Stimulated activated CD8-positive, alpha-beta memory T cell treated with anti-CD3 and anti-CD28 coated beads, Interleukin-4, amount 100 ng/mL, for 24 hours (primary cell): ENCODE measurements around the gene BPIFA2.
"Not testable (repeated sequence)": the region's sequence is repeated elsewhere in the genome, so short reads cannot be mapped to it uniquely, and the experiment has no call there.

Experiments used
- DNase-seq: peaks from one replicate; pipeline ENCODE4 v3.0.0-alpha.2; 2020; ENCODE audit warnings: low read depth

Gene BPIFA2, protein sequence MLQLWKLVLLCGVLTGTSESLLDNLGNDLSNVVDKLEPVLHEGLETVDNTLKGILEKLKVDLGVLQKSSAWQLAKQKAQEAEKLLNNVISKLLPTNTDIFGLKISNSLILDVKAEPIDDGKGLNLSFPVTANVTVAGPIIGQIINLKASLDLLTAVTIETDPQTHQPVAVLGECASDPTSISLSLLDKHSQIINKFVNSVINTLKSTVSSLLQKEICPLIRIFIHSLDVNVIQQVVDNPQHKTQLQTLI

DNA sequence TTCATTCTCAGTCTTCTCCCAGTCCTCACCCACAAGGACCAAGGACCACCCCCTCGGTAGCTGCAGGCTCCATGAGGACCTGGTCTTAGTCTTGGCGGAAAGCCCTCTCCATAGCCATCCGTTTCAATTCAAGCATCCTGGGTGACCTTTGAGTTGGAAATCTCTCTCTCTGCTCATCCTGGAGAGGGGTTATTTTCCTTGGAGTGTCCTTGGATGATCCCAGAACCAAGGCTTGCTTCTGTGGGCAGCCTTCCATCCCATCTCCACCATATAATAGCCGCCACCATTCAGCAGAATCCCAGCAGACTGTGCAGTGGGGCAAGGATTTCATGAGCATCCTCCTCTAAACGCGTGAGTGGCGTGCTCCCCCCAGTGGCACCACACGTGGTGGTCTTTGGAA is at the start of gene BPIFA2:
BPIFA2 (plus strand) TSS at position 301 of the 400 bp plus-strand sequence. CDS start 987 bp downstream, outside the sequence.
- DNase-seq = no peak

DNA sequence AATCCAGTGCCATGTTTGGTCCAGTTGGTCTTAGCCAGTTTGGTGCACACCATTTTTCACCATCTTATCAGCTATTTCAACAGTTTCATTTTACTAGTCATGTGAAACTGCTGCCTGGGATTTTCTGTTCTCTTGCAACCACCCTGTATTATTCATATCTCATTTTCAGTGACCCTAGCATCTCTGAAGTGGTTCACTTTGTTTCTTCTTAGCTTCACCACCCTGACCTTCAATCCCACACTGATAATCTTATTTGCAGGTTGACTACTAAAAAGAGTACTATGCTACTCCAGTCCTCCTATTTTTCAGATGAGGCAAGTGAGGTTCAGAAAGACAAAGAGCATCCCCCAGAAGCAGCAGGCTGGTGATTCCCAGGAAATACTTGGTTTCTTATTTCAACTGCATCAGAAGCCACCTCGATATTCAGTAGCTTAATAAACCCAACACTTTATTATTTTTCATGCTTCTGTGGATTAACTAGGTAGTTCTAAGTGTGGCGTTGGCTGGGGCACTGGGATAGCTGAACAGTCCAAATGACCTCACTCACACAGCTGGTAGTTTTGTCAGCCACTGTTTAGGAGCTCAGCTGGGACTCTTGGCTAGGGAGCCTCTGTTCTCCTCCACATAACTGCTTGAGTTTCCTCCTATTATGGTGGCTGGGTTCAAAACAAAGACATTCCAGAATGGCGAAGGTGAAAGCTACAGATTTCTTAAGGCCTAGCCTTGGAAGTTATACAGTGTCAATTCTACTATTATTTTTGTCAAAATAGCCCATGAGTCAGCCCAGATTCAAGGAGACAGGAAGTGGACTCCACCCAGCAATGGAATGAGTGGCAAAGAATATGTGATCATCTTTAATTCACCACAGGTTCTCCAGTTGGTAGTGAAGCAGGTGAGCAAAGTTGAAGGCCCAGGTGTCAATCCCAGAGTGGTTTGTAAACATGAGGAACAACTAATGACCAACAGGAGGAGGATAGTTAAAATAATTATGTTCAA is 47.9 kb upstream of the BPIFA2 start:
- DNase-seq = no peak

DNA sequence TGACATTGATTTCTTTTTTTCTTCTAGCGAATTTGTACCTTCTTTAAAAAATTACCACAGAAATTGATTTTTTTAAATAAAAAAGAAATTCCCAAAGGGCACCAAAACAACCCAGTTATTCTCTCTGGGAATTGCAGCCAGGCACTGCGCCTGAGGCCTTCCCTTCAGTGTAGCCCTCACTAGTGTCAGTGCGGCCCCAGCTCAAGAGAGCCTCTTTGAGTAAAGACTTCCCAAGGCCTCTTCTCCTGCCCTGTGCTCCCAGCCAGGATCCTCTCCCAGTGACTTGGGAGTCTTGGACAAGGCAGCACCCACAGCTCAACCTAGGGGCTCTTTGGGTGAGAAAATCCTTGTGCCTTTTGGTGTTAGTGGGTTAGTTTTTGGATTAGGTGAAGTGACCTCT is 47.0 kb upstream of the BPIFA2 start:
- no peak for DNase-seq

DNA sequence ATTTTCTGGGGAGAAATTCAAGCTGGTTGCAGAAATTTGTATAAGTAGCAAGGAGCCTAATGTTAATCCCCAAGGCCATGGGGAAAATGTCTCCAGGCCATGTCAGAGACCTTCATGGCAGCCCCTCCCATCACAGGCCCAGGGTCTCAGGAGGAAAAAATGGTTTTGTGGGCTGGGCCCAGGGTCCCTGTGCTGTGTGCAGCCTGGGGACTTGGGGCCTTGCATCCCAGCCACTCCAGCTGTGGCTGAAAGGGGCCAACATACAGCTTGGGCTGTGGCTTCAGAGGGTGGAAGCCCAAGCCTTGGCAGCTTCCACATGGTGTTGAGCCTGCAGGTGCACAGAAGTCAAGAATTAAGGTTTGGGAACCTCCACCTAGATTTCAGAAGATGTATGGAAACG is 45.7 kb upstream of the BPIFA2 start:
- not testable (repeated sequence) for DNase-seq

DNA sequence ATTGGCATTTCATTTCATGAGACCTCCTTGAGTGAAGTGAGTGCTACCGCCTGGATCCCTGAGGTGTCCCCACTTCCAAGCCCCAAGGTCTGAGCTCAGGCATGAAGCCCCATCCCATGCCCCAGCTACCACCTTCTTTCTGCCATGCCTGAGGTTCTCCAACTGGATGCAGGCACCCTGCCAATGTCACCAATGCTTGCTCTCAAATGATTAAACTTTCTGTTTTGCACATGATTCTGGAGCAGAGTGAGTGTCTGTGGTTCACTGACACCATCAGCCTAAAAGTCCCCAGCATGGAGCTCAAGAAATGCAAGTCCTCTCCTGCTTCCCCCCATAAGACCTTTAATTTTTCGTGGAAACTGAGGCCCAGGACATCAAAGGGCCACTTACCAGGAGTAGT is 43.7 kb upstream of the BPIFA2 start:
- no peak for DNase-seq

DNA sequence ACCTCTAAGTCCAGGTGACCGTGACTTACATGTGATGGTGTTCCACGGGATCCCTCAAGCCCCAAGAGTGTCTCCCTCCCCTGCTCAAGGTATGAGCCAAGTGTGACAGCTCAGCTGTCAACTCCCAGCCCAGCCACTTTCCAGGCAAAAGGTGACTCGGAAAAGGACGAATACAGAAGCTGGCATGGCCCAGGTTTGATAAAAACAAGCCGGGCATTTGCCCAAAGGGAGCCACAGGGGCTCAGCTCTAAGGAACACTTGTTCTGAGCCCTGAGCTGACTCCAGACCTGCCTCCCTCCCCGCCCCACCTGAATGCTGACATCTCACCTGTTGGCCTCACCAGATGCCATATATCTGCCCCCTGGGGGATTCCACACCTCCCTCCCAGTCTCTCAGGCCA is 43.0 kb upstream of the BPIFA2 start:
- no peak for DNase-seq

DNA sequence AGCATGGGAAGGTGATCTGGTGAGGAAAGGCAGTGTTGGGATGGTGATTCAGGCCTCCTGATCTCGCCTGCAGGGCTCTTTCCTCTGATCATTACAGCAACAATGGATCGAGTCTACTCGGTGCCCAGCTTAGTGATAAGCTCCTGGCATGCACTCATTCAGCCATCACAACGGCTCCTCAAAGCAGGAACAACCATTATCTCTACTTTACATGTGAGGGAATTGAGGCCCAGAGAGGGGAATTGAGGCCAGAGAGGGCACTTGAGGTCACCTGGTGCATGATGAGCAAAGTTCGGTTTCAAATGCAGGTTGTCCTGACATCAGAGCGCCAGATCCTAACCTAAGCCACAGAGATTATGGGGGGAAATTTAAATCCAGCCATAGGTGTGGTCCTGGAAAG is 42.0 kb upstream of the BPIFA2 start:
- DNase-seq = no peak

DNA sequence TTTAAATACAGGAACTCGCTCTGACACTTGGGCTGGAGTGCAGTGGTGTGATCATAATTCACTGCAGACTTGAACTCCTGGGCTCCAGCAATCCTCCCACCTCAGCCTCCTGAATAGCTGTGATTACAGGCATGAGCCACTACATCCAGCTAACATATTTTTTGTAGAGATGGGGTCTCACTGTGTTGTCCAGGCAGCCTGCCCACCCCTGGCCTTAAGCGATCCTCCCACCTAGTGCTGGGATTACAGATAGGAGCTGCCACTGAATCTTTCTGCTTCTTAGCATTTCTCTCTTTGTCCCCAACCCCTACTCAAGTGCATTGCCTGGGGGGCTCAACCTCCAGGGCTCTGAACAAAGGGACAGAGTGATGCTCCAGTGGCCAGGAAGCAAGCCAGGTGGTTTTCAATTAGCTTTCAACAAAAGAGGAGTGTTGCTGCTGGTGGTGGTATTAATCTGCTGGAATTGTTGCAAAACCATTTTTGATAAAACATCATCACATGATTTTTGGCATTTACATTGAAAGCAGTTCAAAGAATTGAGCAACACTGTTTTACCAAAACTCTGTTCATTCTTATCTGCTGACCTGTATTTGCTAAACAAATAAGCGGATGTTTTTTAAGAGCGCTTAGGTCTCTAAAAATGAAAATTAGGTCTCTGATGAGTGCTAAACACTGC is 40.4 kb upstream of the BPIFA2 start:
- DNase-seq = no peak

DNA sequence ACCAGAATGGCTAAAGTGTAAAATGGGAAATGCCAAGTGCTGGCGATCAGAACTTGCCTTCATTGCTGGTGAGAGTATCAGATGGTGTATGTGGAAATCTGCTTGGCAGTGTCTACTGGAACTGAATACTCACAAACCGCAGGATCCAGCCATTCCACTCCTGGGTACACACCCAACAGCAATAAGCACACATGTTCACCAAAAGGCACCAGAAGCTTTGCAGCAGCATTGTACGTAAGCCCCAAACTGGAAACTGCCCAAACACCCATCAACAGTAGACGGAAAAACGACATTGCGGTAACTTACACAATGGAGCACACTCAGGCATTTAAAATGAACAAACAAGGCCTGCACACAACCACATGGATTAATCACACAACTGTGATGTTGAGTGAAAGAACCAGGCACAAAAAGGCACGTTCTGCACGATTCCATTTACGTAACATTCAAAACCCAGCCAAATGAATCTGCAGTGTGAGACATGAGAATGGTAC is 37.3 kb upstream of the BPIFA2 start:
- DNase-seq = no peak

DNA sequence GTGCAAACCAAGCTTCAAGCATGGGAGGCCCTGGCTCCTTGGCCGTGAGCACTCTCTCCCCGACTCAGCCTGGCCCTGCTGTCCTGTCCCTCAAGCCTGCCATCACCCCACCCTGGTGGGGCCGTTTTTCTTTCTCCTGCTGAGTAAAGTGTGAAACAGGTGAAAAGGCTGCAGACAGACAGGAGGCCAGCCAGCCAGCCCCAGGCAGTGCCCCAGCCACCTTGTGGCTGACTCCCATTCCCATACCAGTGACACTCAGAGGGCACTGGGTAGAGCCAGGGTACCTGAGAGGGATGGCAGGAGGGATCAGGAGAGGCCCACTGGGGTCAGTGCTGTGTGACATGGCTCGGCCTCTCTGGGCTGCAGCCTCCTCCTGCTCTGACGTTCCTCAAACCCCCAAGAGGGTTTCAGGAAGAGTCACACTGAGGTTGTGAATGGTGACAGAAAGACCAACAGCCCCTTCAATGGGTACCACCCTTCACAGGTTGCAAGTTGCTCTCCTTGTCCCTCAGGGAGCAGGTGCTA is 35.9 kb upstream of the BPIFA2 start:
- no peak for DNase-seq

DNA sequence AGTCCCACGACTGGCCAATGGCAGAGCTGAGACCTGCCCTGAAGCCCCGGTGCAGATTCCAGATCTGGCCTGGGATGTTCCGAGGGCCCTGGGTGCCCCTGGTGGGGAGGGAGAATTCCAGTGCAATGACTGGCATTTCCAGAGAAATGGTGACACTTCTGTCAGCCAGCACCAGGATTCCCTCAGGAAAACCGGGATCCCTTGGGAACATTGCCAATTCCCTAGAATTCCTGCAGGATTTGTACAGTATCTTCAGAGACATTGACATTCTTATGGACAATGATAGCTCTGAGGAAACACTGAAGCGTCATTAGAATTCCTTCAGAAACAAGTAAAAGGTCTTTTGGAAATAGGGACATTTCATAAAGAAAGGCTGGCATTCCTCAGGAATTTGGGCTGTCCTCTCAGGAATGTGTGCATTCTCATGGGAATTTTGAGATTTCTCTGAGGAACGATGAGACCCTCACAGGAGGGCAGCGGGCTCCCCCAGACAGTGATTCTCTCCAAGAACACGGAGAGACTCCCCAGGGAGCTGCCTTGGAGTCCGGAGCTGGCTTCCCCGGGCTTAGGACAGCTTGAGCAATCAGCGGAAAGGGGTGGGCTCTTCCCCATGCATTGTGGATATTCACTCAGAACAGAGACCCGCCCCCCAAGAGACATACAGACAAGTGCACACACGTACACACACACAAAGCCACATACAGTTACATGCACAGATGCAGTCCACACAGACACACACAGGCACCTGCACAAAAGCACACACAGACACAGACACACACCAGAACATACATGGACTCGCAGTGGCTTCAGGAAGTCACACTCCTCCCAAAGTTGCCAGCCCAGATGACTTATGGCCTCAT is 35.2 kb upstream of the BPIFA2 start:
- no peak for DNase-seq

DNA sequence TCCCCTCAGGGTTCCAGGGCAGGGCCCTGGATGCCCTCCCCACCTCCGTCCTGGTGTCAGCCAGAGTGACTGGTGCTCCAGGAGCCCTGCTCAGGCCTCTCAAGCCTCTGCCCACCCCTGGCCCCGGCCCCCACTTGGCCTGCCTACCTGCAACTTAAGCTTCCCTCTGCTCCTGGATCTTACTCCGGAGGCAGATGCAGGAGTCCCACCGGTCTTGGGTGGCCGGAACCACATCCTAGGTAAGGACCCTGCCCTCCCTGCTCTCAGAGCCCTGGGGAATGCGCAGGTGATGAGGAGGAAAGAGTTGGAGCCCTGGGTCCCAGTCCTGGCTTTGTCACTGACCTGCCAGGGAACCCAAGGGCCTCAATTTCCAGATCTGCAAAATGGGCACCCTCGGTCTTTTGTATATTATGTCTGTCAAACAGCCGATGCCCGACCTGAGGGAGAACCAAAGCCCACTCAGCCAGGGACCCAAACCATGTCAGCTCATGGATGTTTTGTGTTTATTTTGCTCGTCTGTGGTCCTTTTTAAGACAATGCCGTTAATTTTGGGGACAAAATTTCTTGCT is 34.5 kb upstream of the BPIFA2 start:
- no peak for DNase-seq

DNA sequence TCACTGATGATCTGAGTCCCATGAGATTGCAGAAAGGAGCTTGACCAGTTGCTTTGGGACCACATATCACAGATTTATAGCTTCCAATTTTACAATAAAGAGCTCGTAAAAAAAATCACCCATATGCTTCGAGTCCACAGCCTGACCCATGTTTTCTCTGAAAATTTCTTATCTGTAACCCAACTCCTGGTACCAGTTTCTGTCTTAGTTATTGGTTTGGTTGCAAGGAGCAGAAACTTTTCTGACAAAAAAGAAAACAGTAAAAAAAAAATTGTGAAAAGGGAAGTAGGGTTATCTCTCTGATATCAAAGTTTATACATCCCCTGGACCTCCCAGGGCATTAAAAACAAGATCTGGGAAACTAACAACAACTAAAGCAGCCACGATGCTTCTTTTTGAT is 30.8 kb upstream of the BPIFA2 start:
- no peak for DNase-seq

DNA sequence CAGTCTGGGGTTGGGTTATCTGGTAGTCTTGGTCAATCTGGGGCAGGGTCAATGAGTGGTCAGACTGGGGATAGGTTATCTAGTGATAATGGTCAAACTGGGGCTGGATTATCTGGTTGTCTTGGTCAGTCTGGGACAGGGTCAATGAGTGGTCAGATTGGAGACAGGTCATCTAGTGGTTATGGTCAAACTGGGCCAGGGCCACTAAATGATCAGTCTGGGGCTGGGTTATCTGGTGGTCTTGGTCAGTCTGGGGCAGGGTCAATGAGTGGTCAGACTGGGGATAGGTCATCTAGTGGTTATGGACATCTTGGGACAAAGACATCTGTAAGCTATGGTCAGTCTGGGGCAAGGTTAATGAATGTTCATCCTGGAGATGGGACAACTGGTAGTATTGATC is 28.5 kb upstream of the BPIFA2 start:
- no peak for DNase-seq

DNA sequence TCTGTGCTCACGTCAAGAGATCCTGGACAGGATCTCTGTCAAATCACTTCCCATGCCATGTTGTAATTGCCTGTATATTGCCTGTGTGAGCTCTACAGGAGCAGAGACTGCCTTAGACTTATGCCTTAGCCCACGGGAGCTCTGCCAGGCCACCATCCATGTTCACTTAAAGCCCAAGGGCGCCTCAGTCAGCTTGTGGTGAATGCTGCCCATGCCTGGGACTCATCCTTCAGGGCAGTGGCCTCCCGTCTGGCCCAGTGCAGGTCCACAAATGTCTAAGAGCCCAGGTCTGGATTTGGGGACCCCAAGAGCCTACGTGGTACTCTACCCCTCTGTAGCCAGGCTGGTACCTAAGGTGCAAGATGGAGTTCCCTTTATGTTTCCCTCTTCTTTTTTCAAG is 22.4 kb upstream of the BPIFA2 start:
- no peak for DNase-seq

DNA sequence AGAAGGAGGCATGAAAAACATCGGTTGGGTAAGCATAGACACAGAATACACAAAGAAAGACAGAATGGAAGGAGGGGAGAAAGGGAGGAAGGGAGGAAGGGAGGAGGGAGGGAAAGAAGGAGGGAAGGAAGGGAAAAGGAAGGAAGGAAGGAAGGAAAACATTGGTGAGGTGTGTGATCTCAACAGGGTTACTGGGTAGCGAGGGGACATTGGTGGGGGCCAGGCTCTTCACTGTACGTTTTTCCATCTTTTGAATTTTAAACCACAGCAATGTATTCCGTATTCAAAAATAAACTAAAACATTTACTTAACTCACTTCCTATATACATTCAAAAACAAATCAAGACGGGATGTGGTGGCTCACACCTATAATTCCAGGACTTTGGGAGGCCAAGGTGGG is 20.7 kb upstream of the BPIFA2 start:
- DNase-seq = no peak

DNA sequence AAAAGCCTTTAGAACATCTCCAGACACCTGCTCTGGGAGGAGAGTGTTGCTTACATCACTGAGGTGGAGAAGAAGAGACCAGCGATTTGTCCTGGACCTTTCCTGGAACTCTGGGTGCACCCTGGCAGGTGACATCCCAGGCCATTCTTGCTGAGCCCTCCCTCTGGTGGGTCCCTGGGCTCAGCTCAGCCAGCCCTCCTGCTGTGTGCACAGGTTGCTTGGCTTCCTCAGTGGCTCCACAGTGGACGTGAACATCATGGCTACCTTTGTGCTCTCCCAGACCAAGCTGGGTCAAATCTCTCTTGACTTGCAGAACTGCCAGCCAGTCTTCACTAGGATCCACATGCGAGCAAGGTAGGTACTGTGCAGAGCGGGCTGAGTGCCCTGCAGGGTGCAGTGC is 19.9 kb upstream of the BPIFA2 start:
- DNase-seq = no peak

DNA sequence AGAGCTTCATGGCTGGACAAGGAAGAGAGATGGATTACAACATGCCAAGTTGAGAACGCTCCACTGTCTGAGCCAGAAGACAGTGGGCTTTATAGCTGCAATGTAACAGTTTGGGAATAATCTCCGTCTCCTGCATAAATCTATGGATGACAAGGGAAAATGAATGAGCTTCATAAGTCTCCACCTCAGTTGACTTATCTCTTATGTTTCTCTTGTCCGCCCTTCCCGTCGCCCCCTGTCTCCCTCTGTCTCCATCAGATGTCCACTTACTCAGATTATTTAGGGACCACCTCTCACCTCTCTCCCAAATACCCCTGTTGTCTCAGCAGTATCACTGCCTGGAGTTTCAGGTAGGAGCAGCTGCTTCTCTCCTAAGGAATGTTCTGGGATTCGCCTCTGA is 13.7 kb upstream of the BPIFA2 start:
- DNase-seq = no peak

DNA sequence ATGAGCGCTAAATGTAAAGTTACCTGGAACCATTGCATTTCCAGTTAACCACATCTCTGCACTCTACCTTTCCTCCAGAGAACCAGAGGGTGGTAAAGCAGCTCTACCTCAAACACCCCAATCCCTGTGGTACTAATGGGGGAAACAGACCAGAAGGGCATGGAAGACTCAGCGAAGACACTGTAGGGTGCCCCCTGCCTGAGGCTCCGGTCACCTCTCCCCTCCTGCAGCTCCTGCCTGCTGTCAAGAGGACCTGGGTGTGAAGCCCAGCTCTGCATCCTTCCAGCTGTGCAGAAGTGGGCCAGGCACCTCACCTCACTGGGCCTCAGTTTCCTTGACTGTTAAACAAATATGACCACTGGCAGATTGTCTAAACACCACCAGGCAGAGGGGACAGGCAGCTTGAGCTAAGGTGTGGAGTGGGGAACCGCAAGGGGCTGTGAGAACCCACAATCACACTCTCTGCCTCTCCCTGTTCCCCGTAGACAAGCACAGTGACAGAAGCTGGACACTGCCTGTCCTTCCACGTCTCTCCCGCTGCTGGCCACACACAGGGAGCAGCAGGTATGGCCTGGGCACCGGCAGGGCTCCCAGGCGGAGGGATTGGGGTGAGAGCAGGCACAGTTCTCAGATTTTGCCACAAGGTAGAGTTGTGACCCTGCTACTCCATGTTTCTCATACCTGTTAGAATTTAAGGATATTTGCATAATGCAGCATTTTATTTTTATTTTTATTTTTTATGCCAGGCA is 9.1 kb upstream of the BPIFA2 start:
- no peak for DNase-seq

DNA sequence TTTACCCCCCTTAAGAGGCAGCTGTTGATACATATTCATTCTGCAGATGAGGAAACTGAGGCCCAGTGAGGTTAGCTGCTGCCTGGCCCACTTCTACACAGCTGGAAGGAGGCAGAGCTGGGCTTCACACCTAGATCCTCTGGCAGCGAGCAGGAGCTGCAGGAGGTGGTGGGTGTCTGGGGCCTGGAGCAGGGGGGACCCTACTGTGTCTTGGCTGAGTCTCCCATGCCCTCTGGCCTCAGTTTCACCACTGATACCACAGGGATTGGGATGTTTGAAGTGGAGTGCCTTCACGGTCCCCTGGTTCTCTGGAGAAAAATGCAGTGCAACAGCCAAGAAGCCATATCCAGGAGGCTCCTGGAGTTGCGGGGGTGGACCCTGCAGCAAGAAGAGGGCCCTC is 8.2 kb upstream of the BPIFA2 start:
- DNase-seq = no peak
